Uterus (tissue), 2 donors: ENCODE measurements around the gene UNC13A.

Experiments
- CTCF ChIP-seq, 4 experiments: fragments of 200-600 bp in 2 of 4; fragments of 450-650 bp in 2 of 4; sonication (generic) in 2 of 4; IDR thresholded peaks; one replicate each; pipeline ENCODE4 v1.5.1; 2016 to 2019; ENCODE audit warnings: antibody characterized with exemption in 4 of 4, mild to moderate bottlenecking in 2 of 4, moderate library complexity in 1 of 4
- POLR2A ChIP-seq, 2 donors: fragments of 450-650 bp; IDR thresholded peaks; one replicate each; pipeline ENCODE4 v1.6.1; 2016; ENCODE audit warnings: antibody characterized with exemption in 2 of 2, mild to moderate bottlenecking in 1 of 2, moderate library complexity in 1 of 2

- TF ChIP-seq POLR2A (IDR thresholded peaks at IDR 0.05) (no peak), CTCF (IDR thresholded peaks at IDR 0.05) (no peak)
Measured at GRCh38 chr19:17611462-17612244, 76.5 kb downstream of the UNC13A start.
